Tibial nerve (tissue), 4 donors: Measurements from ENCODE around the gene HS1BP3.

ENCODE experiments used
- EP300 ChIP-seq, 2 donors: sonication (generic); formaldehyde crosslinking; IDR thresholded peaks; one replicate each; pipeline ENCODE4 v1.6.1; 2017; ENCODE audit warnings: antibody characterized with exemption in 2 of 2, mild to moderate bottlenecking in 1 of 2
- POLR2A ChIP-seq, 2 donors: fragments of 450-650 bp; IDR thresholded peaks; one replicate each; pipeline ENCODE4 v1.6.1; 2017; ENCODE audit warnings: antibody characterized with exemption in 2 of 2, mild to moderate bottlenecking in 2 of 2, moderate library complexity in 2 of 2
- TF ChIP-seq, protein P1 (sequence below), 5 experiments: fragments of 200-600 bp in 3 of 5; fragments of 450-650 bp in 2 of 5; sonication (generic) in 3 of 5; IDR thresholded peaks; one replicate each; pipeline ENCODE4 v1.5.1; 2016 to 2019; ENCODE audit warnings: antibody characterized with exemption in 5 of 5, mild to moderate bottlenecking in 3 of 5, moderate library complexity in 2 of 5

DNA sequence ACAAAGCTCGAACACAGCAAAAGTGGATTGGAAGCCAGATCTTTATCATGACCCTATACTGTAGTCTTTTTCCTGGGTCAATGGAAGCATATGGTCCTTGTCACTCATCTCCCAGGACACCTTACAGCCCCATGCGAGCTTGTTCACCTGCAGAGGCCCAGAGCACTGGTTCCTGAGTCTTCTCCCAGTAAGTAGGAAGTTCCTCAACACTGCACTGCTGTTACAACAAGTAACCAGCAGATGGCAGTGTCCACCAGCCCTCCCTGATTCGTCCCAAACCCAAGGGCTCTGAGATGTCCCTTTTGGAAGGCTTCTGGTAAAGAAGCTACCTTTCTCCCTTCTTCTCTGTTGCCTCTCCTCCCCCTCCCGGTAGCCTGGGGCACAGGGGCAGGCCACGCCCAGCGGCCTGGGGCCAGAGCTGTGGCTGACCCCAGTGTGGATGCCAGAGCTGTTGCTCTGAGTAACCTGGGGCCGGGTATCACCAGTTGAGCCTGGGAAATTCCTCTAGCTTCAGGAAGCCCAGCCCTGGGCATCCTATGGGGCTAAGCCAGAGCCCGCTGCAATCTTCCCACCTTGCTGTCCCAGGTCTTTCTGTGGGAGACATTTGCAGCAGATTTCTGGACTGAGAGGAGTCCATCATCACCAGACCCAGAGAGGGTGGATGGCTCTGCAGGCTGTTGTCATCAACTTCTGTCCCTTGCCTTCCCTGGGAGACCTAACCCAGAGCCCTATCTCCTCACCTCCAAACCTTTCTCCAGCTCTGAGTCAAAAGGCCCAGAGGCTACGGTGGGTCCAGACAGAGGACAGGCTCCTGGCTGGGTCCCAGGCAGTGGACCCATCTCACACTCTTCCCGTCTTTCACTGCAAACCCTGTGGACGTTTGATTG lies 10.8 kb upstream of the HS1BP3 start:
- no peak for TF ChIP-seq EP300 (IDR thresholded peaks at IDR 0.05)
- TF ChIP-seq, protein P1, sequence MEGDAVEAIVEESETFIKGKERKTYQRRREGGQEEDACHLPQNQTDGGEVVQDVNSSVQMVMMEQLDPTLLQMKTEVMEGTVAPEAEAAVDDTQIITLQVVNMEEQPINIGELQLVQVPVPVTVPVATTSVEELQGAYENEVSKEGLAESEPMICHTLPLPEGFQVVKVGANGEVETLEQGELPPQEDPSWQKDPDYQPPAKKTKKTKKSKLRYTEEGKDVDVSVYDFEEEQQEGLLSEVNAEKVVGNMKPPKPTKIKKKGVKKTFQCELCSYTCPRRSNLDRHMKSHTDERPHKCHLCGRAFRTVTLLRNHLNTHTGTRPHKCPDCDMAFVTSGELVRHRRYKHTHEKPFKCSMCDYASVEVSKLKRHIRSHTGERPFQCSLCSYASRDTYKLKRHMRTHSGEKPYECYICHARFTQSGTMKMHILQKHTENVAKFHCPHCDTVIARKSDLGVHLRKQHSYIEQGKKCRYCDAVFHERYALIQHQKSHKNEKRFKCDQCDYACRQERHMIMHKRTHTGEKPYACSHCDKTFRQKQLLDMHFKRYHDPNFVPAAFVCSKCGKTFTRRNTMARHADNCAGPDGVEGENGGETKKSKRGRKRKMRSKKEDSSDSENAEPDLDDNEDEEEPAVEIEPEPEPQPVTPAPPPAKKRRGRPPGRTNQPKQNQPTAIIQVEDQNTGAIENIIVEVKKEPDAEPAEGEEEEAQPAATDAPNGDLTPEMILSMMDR (IDR thresholded peaks at IDR 0.05), result peak; percentile 93 to 96 (median 95)
- no peak for TF ChIP-seq POLR2A (IDR thresholded peaks at IDR 0.05)
